NCI-H2107 (cell line): Measurements from ENCODE around the gene PSORS1C2.
"Not testable (repeated sequence)": the region's sequence is repeated elsewhere in the genome, so short reads cannot be mapped to it uniquely, and the experiment has no call there.

ENCODE experiments used
- DNase-seq: peaks from one replicate; lab custom pipeline; 2025; lab: John Stamatoyannopoulos, UW

PSORS1C2 gene

DNA sequence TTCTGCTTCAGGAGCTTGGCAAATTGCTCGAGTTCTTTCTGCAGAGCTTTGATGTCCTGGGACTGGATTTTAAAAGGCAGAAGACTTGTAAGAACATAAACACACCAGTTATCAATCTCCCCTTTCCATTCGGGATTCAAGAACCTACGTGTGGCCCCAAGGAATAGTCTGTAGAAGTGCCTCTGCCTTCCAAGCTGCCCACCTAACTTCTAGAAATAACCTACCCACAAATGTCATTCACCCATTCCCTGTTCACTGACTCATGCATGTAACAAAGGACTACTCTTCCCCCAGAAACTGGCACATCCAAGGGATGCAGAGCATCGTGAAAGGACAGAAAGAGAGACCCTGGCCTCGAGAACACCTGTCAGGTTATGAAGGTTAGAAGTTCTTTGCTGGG is 27.1 kb upstream of the PSORS1C2 start:
- no peak for DNase-seq

GRCh38 chr6:31165064-31165832 is 26.4 kb upstream of the PSORS1C2 start:
- not testable (repeated sequence) for DNase-seq

GRCh38 chr6:31164475-31165063 is 25.7 kb upstream of the PSORS1C2 start:
- DNase-seq, result not testable (repeated sequence)

GRCh38 chr6:31163922-31164321 is 25.1 kb upstream of the PSORS1C2 start:
- no peak for DNase-seq

DNA sequence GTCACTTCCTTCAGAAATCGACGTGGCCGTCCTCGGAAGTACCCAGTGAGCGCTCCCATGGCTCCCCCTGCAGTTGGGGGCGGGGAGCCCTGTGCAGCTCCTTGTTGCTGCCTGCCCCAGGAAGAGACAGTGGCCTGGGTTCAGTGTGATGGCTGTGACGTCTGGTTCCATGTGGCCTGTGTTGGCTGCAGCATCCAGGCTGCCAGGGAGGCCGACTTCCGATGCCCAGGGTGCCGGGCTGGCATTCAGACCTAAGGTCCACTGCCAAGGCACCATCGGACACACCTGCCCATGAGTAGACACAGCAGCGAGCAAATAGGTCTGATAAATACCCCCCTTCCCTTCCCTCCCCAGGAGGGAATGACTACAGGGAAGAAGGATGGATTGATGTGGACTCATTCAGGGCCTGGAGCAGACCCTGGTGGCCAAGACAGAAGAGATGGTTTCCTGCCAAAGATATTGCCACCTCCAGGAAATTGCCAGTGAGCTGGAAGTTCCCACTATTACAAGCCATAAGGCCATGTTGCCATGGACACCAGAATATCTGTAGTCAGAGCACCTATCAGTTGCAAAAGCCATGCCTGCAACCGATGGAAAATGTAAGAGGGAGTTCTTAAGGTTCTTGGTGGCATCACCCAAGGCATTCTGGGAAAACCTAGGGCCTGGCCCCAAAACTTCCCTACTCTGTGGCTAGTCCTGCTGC is 23.7 kb upstream of the PSORS1C2 start:
- DNase-seq, result no peak

- DNase-seq, result no peak
These were observed 22.6 kb upstream of the PSORS1C2 start for GRCh38 chr6:31161216-31162126.

GRCh38 chr6:31158863-31159855 is 20.3 kb upstream of the PSORS1C2 start:
- no peak for DNase-seq

DNA sequence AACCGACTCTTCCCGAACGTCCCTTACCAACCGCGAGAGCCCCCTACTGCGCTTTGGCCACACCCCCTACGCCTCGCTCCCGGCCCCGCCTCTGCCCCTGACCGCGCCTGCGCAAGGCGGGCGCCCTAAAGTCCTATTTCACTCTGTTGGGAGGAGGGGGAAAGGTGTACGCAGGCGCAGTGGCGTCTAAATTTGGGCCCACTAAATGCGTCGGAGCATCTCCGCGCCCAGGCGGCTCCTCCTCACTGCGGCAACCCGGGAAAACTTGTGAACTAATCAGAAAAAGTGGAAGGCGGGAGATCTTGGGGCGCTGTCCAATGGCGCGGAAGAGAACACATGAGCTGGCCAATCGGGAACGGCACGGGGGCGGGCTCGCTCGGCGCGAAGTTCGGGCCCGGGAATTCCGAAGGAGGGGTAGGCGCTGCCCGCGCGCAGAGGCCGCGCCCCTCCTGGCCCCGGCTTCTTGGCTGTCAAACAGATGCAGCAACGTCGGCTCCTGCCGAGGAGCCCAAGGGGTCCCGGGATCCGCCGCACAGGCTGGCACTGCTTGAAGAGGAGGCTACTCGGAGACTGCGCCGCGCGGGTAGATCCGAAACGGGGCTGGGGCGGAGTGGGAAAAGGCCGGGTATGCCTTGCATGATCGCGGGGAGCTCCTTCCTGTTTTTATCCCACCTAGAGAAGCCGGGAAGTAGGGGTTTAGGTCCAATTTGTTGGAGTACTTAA is 19.4 kb upstream of the PSORS1C2 start, which contains the start of gene TCF19:
Gene TCF19, plus strand, starts transcription at position 450 of the 723 bp plus-strand sequence. CDS start 881 bp downstream, outside the sequence.
- DNase-seq, result peak; percentile 93

GRCh38 chr6:31157513-31158139 is 18.8 kb upstream of the PSORS1C2 start, which contains the start of gene CCHCR1:
CCHCR1 (minus strand) TSS chr6:31157802; CDS start chr6:31157600, 202 bp downstream.
- no peak for DNase-seq

- no peak for DNase-seq
These were observed 17.8 kb upstream of the PSORS1C2 start for GRCh38 chr6:31156641-31157040.

DNA sequence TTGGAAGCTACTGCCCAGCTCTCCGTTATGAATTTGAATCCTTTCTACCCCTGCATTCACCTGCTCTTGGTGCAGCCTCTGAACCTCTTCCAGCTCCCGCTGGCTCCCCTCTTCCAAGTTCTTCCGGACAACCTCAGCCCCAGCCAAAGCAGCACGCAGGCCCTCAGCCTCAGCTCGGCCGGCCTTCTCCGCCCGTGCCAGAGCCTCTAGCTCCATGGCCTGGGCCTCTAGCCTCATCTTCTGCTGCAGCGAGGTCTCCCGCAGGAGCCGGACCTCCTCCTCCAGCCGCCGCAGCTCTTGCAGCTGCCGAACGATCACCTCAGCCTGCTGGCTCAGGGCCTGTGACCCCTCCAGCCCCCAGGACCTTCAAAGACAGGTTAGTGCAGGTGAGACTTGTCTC is 15.6 kb upstream of the PSORS1C2 start:
- no peak for DNase-seq

DNA sequence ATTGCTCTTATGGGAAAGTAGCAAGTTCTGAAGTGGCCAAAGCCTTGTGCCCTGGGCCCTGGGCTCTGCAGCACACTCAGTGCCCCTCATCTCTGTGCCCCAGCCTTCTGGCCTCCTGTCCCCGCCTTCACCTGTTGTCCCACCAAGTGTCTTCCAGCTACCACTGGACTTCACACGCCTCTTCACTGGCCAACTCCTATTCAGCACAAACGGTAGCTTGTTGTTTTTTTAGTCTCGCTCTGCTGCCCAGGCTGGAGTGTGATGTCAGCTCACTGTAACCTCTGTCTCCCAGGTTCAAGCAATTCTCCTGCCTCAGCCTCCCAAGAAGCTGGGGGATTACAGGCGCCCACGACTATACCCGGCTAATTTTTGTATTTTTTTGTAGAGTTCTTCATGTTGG is 13.9 kb upstream of the PSORS1C2 start:
- DNase-seq, result no peak

DNA sequence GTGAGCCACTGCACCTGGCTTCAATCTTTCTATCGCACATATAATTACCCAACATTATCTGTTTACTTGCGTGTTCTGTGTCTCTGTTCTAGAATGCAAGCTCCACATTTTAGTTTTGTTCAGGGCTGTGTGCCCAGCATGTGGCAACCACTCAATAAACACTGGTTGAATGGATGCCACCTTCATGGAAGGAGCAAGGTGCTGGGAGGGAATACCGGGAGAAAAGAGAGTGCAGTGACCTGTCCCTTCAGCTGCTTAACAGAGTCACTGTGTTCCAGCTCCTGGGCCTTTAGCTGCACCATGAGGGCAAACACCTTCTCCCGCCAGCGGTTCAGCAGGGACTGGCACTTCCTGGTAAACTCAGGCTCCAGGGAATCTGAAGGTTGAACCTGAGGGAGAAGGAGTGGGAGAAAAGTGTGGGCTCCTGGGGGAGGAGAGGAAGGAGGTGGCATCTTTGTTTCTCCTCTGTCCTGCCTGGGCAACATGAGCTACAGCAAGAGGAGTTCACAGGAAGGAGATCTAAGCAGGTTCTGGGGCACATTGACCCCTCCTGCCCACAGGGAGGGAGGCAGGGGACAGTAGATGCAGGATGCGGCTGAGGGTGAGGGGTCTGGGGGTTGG is 11.1 kb upstream of the PSORS1C2 start:
- DNase-seq, result no peak

DNA sequence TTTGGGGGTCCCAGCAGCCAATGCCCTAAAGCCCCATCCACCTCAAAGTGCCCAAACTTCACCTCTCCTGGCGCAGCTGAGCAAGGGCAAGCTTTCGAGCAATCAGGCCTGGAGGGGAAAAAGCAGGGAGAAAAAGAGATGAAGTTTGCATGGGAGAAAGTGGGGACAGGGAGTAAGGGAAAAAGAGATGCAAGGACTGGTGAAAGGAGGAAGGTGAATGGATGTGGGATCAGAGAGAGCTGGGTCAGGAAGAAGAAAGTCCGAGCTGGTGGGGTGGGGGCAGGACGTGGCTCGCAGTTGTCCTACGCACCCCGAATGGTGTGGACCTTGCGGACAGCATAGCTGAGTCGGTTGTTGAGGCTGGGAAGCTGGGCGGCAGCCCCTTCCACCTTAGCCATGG is 6.5 kb upstream of the PSORS1C2 start:
- no peak for DNase-seq

GRCh38 chr6:31144970-31145340 is 6.1 kb upstream of the PSORS1C2 start:
- no peak for DNase-seq

DNA sequence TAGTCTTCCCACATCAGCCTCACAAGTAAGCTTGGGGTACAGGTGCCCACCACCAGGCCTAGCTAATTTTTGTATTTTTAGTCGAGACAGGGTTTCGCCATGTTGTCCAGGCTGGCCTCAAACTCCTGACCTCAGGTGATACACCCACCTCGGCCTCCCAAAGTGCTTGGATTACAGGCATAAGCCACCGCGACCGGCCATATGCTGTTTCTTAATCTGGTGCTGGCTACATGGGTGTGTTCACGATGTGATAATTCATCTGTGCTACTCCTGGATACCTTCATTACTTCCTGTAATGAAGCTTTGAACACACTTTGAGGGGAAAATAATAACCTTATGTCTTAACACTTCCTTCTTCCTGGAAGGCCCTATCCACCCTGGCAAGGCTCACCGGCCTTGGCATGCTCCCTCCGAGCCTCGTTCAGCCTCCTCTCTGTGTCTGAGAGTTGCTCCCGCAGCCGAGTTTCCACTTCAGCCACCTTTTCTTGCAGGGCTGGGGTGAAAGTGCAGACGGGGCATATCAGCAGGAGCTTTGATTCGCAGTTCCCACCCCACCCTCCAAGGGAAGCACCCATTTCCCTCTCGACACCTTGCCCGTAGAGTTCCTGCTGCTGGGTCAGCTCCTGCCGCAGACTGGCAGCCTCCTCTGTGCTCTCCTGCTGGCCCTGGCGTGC is 5.6 kb upstream of the PSORS1C2 start:
- DNase-seq, result no peak

DNA sequence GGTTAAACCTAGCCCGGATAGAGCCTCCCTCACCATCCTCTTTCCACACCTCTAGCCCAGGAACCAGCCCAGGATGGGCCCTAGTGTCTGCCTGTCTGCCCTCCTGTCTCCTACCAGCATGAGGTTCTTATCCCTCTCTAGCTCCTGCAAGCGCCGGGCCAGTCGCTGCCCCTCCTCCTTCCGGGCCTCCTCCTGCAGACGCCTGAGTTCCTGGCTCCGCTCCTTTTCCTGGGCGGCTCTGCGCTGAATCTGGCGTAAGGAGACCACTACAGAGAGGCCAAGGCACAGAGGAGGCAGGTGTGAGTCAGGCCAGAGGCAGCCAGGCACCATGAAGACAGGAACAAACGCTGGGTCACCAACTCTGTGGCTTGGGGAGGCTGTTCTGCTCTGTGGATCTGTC is 4.3 kb upstream of the PSORS1C2 start:
- no peak for DNase-seq

DNA sequence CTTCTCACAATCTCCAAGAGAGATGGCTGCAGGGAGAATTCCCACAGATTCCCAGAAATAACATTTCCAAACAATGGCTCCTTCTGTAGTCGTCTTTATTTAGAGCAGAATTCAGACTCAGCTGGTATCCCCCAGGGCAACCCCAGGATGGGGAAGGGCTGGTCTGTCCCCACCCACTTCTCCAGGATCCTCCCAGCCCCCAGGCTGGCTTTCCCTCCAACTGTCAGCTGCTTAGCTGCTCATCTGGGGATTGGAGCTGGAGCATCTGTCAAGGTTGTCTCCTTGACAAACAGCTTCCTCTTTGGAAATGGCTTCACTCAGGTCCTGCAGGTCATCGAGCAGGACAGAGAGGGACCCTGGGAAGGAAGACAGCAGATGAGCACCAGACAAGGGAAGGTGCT is 3.5 kb upstream of the PSORS1C2 start:
- no peak for DNase-seq
